NCI-H345 (cell line): ENCODE results near the gene BRICD5.
A peak's percentile ranks its signal among the peaks of the same experiment; 100 is the strongest.

Source experiments
- DNase-seq: peaks from one replicate; lab custom pipeline; 2025; lab: John Stamatoyannopoulos, UW

BRICD5 gene

DNA sequence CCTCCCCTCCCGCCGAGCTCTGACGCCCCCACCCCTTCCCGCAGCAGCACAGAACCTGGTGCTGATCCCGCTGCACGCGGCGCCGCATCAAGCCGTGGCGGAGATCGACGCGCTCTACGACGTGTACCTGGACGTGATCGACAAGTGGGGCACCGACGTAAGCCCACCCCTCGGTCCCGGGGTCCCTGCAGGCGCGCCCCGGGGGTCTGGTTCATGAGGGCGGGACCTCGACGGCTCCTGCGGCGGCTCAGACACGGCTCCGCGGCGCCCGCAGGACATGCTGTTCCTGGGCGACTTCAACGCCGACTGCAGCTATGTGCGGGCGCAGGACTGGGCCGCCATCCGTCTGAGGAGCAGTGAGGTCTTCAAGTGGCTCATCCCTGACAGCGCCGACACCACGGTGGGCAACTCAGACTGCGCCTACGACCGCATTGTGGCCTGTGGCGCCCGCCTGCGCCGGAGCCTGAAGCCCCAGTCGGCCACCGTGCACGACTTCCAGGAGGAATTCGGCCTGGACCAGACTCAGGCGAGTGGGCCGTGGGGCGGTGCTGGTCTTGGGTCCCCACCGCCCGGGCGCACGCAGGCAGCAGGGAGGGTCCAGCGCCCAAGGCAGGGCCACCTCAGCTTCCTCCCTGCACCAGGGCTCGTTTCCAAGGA is 27.0 kb upstream of the BRICD5 start:
- no peak for DNase-seq

DNA sequence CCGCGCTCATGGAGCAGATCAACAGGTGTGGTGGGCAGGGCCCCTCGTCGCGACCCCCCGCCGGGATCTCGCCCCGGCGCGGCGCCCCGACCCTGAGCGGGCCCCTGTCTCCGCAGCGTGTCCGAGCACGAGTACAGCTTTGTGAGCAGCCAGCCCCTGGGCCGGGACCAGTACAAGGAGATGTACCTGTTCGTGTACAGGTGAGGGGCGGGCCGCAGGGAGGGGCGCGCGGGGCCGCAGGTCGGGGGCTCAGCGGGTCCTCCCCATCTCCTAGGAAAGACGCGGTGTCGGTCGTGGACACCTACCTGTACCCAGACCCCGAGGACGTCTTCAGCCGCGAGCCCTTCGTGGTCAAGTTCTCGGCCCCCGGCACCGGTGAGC is 26.4 kb upstream of the BRICD5 start:
- no peak for DNase-seq

DNA sequence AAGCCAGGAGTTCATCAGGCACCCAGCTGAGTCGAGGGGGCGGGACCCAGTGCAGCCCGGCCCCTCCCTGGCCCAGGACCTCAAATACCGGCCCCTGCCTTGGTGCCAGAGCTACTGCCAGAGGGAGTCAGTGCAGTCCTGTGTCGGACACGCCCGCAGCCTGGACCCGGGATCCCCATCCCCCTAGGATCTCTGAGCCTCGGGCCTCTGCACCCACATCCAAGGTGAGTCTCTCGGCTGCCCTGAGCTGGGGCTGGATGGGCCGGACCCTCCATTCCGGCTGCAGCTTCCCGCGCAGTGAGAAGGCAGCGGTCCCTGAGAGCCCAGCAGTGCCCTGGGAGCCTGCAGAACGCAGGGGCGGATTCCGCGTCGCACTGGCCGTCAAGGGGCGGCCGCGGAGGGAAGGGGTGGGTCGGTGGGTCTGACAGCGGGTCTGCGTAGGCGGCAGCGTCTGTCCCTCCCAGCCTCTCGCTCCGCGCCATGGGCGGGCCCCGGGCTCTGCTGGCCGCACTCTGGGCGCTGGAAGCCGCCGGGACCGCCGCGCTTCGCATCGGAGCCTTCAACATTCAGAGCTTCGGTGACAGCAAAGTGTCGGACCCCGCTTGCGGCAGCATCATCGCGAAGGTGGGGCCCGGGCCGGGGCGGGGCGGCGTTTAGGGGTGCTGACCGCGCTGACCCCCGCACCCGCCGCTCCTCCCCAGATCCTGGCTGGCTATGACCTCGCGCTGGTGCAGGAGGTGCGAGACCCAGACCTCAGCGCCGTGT is 25.9 kb upstream of the BRICD5 start, which contains the start of gene DNASE1L2:
Gene DNASE1L2 (plus strand): TSS at position 108 of the 765 bp plus-strand sequence. CDS start 373 bp downstream, at position 481.
- DNase-seq = no peak

DNA sequence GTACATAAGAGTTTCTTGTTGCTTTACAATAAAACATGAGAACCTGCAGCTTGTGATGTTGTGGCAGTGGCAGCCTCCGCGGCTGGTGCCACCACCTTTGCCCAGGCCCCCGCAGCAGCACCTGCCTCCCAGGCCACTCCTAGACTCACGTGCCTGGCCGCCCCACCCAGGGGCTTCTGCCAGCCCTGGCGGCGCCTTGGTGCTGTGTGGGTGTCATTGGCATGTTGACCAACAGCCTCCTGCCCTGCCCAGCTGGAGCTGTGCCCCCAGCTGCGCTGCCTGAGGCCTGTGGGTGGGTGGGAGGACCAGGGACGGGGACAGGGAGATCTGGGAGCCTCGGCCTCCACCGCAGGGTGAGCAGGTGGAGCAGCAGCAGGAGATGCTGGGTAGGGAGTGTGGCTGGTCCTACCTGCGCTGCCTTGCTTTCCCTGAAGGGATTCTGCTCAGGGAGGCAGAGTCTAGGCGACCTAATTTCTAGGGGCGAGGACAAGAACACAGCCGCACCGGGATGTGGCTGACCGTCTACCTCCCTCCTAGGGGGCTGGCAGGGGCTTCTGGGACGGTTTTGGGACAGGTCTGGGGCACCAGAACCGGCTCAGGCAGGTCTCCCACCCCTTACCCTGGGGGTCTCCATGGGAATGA is 25.2 kb upstream of the BRICD5 start:
- no peak for DNase-seq

DNA sequence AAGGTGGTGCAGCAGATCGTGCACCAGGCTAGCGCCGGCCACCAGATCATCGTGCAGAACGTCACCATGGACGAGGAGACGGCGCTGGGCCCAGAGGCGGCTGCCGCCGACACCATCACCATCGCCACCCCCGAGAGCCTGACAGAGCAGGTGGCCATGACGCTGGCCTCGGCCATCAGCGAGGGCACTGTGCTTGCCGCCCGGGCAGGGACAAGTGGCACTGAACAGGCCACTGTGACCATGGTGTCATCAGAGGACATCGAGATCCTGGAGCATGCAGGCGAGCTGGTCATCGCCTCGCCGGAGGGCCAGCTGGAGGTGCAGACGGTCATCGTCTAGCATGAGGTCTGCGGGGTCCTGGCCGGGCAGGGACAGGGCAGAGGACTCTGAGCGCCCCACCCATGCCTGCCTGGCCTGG is 24.6 kb upstream of the BRICD5 start:
- no peak for DNase-seq

DNA sequence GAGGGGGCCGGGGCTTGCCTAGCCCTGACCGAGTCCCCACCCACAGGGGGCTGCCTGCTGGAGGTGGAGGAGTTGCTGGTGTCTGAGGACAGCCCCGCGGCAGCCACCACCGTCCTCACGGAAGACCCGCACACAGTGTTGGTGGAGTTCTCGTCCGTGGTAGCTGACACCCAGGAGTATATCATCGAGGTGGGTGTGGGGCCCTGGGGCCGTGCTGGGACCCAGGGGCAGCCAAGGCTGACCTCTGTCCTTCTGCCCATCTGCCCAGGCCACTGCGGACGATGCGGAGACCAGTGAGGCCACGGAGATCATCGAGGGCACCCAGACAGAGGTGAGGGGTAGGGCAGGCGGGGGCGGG is 24.1 kb upstream of the BRICD5 start:
- no peak for DNase-seq

DNA sequence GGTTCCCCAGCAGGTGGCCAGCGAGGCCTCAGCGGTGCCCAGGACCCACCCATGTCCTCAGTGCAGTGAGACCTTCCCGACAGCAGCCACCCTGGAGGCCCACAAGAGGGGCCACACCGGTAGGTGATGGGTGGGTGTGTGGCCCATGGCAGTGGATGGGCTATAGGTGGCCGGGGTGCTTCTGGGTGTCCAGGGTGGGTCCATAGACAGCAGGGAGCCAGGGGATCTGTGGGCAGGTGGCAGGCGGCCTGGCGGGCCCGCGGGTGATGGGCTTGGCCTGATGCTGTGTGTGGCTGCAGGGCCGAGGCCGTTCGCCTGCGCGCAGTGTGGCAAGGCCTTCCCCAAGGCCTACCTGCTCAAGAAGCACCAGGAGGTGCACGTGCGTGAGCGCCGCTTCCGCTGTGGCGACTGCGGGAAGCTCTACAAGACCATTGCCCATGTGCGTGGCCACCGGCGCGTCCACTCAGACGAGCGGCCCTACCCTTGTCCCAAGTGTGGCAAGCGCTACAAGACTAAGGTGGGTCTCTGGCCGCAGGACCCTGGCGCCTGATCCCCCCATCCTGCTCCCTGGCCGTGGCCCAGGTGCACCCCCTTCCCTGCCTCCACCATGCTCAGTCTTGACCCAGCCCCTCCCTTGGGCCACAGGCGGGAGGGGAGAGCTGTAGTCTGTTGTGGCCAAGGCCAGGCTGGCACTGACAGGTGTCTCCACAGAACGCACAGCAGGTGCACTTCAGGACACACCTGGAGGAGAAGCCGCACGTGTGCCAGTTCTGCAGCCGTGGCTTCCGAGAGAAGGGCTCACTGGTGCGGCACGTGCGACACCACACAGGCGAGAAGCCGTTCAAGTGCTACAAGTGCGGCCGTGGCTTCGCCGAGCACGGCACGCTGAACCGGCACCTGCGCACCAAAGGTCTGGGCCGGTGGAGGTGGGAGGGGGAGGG is 23.5 kb upstream of the BRICD5 start:
- DNase-seq = peak; percentile 73

DNA sequence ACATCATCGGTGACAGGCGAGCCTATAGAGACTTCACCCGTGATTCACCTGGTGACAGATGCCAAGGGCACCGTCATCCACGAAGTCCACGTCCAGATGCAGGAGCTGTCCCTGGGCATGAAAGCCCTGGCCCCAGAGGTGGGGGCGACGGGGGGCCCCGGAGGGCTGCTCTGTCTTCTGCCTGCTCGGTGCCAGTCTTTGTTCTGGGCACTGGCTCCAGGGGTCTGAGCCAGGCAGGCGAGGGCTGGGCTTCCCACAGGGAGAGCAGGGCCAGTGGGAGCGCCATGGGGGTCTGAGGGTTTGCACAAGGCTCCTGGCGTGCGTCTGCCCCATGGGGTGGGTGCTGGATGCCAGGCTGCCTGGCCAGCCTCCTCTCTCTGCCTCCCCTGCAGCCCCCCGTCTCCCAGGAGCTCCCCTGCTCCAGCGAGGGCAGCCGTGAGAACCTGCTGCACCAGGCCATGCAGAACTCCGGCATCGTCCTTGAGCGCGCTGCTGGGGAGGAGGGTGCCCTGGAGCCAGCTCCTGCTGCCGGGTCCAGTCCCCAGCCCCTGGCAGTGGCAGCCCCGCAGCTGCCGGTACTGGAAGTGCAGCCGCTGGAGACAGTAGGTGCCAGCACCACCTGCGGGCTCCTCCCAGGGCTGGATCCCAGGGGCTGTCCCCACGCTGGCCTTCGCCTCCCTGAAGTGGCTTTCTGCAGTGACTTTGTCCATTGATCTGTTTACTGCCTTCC is 22.5 kb upstream of the BRICD5 start:
- DNase-seq = no peak

DNA sequence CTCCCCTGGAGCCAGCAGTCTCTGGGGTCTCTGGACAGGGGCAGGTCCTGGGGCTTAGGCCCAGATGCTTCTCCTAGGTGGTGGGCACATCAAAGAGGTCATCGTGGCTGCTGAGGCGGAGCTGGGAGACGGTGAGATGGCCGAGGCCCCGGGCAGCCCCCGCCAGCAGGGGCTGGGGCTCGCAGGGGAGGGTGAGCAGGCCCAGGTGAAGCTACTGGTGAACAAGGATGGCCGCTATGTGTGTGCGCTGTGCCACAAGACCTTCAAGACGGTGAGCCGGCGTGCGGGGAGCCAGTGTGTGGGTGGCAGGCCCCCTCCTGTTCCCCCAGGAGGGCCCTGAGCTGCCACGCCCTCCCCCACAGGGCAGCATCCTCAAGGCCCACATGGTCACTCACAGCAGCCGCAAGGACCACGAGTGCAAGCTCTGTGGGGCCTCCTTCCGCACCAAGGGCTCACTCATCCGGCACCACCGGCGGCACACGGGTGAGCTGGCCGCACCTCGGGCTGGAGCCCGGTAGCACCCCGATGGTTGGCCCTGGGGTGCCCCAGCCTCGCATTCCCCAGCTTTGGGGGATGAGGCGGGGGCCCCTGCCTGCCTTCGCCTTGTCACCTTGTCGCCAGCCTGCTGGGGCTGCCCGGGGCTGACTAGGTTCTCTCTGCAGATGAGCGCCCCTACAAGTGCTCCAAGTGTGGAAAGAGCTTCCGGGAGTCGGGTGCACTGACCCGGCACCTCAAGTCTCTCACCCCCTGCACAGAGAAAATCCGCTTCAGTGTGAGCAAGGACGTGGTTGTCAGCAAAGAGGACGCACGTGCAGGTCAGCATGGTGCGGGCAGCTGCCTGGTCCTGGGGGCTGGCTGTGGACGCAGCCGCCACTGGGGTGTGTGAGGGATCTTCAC is 21.7 kb upstream of the BRICD5 start:
- no peak for DNase-seq

DNA sequence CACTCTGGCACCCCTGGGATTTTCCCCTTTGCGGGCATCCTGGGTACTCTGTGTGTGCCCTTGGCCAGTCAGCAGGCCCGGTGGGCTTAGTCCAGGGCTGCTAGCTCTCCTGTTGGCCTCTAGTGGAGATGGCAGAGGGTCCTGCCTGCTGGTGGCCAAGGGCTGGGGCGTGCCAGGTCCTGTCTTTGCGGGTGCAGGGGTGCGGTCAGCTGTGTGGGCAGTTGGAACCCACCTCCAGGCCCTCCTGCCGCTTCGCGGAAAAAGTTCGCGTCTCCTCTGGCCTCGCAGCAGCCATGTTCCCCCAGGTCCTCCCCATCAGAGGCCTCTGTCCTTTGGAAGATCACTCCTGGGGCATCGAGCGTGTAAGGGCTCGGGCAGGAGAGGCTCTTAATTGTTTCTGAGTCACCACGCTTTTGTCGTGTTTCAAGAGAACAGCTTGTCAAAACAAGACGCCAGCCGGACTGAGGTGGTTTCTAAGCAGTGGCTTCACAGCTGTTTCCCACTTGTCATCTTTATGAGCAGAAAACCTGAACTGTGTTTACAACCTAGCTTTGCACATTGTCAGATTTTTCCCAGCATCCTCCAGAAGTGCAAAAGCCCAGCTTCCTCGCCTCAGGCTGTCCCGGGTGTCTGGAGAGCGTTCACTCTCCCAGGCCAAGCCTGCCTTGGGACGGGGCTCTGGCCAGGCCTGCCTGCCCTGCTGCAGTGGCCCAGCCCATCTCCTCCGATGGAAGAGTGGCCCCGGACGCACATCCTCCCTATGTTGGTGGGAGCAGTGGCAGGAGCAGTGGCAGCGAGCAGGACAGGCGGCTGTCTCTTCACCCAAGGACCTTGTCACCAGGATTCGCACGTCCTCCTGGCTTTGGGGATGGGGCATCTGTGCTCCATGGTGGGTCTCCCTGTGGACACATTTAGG is 20.6 kb upstream of the BRICD5 start:
- DNase-seq = no peak

DNA sequence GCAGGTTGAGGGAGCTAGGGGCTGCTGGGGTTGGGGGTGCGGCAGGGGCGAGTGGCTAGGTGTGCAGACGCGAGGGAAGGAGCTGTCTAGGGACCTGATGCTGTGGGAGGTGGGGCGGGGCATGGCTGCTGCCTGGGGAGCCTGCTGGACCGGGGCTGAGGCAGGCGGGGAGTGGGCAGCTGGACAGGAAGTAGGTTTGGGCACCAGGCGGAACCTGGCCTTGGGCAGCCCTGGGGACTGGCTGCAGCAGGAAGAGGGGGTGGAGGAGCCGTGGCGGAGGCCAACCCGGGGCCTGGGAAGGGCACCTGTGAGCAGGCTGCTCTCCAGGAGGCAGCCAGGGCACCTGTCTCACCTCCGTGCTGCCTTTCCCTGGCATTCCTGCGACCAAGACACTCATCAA is 19.7 kb upstream of the BRICD5 start:
- no peak for DNase-seq

DNA sequence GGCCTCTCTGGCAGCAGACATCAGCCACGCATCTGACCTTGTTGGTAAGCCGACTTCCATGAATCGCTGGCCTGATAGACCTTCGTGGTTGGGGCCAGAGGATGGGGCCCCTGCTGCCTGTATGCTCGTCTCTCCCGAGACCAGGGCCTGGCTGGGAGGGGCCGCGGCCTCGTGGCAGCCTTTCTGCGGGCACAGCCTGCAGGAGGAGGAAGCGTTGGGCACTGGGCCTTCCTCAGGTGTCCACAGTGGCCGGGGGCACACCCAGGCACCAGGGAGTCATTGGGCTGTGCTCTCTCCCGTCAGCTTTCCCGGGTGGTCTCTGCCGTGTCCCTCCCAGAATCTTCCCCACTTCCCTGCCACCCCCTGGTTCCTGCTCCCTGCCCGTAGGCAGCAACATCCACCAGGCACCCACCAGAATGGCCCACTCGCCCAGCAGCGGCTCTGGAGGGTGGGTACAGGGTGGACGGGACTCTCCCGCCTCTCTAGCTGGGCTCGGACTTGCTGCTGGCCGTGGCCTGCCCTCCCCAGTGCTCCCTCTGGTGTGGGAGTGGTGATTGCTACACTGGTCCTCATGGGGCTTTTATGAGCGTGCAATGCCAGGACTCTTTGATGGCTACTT is 19.1 kb upstream of the BRICD5 start:
- no peak for DNase-seq

DNA sequence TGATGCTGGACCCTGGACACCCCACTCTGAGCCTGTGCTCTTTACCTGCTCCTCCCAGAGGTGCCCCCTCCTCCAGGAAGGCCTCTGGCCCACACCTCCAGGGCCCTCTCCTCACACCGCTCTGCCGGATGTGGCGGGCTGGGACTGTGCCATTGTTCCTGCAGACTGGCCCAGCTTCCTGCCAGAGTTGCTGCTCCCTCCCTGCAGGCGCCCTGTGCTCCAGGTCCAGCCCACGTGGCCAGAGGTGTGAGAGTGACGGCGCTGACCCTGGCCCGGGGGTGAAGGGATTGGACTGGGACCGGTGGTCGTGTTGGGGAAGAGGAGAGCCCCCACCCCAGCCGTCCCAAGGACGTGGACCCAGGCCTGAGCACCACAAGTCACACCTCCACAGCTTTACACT is 18.4 kb upstream of the BRICD5 start:
- no peak for DNase-seq

DNA sequence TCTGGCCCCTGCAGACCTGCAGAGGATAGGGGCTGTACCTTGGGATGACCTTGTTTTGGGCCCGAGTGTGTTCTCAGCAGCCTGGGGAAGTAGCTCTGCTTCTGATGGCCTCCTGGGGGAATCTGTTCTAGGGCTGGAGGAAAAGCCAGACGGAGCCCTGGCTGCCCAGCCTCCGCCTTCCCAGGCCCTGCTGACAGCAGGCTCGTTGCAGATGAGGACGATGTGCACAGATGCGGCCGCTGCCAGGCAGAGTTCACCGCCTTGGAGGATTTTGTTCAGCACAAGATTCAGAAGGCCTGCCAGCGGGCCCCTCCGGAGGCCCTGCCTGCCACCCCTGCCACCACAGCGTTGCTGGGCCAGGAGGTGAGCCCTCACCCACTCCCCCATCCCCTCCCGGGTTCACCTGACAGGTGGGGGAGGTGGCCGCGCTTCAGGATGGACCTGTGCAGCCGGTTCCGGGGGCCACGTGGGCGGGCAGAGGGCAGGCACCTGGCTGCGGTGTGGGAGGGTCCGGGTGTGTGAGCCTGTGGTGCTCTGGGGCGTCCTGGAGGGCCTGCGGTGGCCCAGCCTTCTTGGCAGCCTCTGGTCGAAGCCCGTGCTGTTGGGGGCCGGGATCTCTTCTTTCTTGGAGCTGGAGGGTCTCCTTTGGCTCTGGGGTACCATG is 17.6 kb upstream of the BRICD5 start:
- no peak for DNase-seq

DNA sequence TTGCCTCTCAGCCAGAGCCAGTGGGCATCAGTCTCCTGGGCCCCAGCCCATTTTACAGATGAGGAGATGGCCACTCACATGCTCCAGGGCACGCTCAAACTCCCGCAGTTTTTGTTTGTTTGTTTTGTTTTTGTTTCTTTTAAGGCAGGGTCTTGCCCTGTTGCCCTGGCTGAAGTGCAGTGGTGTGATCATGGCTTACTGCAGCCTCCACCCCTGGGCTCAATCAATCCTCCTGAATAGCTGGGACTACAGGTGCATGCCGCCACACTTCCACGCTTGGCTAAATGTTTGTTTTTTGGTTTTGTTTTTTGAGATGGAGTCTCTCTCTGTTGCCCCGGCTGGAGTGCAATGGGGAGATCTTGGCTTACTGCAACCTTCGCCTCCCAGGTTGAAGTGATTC is 16.3 kb upstream of the BRICD5 start:
- DNase-seq = no peak

DNA sequence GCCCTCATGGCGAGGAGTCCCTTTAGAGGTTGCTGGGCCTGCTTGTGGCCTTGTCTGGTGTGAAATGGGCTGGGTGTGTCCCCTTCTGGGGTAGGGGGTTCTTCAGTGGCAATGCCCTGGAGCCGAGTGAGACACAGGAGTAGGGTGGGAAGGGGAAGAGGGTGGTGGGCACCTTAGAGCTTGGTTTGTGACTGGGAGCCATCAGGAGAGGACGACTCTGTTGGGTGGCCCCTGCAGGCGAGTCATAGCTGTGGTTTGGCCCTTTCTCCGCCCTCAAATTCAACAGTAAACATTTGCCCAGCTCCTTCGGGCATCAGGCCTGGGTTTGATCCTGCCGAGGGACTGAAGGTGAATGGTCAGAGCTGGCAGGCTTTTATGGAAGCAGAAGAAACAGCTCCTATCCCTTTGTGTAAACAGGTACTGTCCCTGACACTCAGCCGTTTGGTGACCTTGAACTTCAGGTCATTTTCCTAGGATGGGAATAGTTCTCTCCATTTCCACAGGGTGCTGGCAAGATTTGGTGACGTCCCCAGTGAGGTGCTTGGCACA is 15.7 kb upstream of the BRICD5 start:
- no peak for DNase-seq

DNA sequence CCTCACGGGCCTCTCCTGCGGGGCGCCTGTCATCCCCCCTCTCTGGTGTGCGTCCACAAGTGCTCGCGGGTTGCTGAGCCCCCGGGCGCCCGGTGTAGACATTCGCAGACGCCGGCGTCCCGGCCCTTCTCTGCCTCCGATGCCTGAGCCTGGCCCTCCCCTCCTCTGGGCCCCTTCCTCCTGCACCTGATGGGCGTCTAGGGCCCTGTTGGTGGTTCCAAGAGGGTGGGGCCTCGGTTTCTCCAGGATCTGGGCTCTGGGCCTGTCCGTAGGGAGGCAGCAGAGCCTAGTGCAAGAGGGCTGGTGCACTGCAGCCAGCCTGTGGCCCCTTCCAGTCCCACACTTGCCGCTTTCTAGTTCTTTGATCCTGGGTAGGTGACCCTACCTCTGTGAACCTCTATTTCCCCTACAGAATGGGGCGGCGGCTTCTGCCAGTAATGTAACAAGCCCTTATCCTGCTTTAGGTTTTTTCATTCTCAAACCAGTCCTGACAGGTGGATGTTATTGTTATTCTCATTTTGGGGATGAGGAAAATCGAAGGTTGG is 13.4 kb upstream of the BRICD5 start:
- peak; percentile 42 for DNase-seq
